ENCODE results near the gene FBXW7. TPM values are rescaled to one million over a fixed set of nuclear protein-coding genes. Genes with fewer than 3 reads are reported as not detected.

FBXW7 gene
- total and polyA plus RNA-seq, 2 of the 8 experiments (the other 6 are each of a cell fraction or from before 2014, with no cell fraction given), result 6.0 to 26.7 TPM

- TF ChIP-seq CHD7 (IDR thresholded peaks at IDR 0.05; ENCODE audit: insufficient replicate concordance, low read length) (no peak), SP1 (IDR thresholded peaks at IDR 0.05; ENCODE audit: low read depth, low read length) (no peak), SUZ12 (IDR thresholded peaks at IDR 0.05; ENCODE audit: low read length) (no peak), RFX5 (IDR thresholded peaks at IDR 0.05; ENCODE audit: borderline replicate concordance, low read depth, low read length) (no peak), NANOG (IDR thresholded peaks at IDR 0.05; ENCODE audit: insufficient read depth, low read depth, low read length, poor library complexity, severe bottlenecking) (no peak), CHD1 (IDR thresholded peaks at IDR 0.05; ENCODE audit: low read depth, low read length) (no peak), RBBP5 (IDR thresholded peaks at IDR 0.05; ENCODE audit: borderline replicate concordance, low read depth, low read length) (no peak), SAP30 (IDR thresholded peaks at IDR 0.05; ENCODE audit: insufficient read depth, insufficient replicate concordance, low read length) (no peak), TBP (IDR thresholded peaks at IDR 0.05; ENCODE audit: low read depth, low read length) (no peak), SRF (IDR thresholded peaks at IDR 0.05; ENCODE audit: low read depth, low read length) (no peak), KDM1A (IDR thresholded peaks at IDR 0.05; ENCODE audit: borderline replicate concordance, low read length) (no peak), SIN3A (conservative IDR thresholded peaks at IDR 0.05 in 1 of 2, IDR thresholded peaks at IDR 0.05 in 1 of 2; ENCODE audit: low read depth in 1 of 2, low read length in 2 of 2) (no peak)
Observed at GRCh38 chr4:152363904-152364303, 172.0 kb downstream of the FBXW7 start (continued).
